Neural cell (in vitro differentiated cells): Measurements from ENCODE around the gene HOMER2. TPM values are rescaled to one million over a fixed set of nuclear protein-coding genes. Genes with fewer than 3 reads are reported as not detected.

Experiments used
- H2AFZ ChIP-seq: fragments of 200-600, 300-800 bp; sonication (generic), shearing (Covaris generic); 2 replicates; pipeline ENCODE4 v1.6.0; 2014; ENCODE audit warnings: low read depth, mild to moderate bottlenecking, antibody characterized with exemption, low read length, moderate library complexity
- H3F3A ChIP-seq: fragments of 200-600 bp; shearing (Covaris generic); 2 replicates; pipeline ENCODE4 v1.6.1; 2016; ENCODE audit warnings: mild to moderate bottlenecking, moderate library complexity, mixed read lengths, antibody characterized with exemption, low read length; ENCODE audit not compliant: insufficient read depth, poor library complexity, severe bottlenecking
- H3K27ac ChIP-seq: fragments of 200-600, 300-800 bp; sonication (generic), shearing (Covaris generic); 2 replicates; pipeline ENCODE4 v1.5.1; 2014; ENCODE audit warnings: mild to moderate bottlenecking, low read length, moderate library complexity
- H3K27me3 ChIP-seq: fragments of 300-800, 200-600 bp; sonication (generic), shearing (Covaris generic); 2 replicates; pipeline ENCODE4 v1.6.0; 2014; ENCODE audit warnings: mild to moderate bottlenecking, low read depth, low read length, moderate library complexity; ENCODE audit not compliant: insufficient read depth
- H3K36me3 ChIP-seq: fragments of 300-800, 200-600 bp; sonication (generic), shearing (Covaris generic); 2 replicates; pipeline ENCODE4 v1.5.1; 2014; ENCODE audit warnings: mild to moderate bottlenecking, antibody characterized with exemption, low read length, moderate library complexity; ENCODE audit not compliant: insufficient read depth
- H3K4me2 ChIP-seq: fragments of 300-800, 200-600 bp; sonication (generic), shearing (Covaris generic); 2 replicates; pipeline ENCODE4 v1.6.0; 2014; ENCODE audit warnings: mild to moderate bottlenecking, low read length
- H3K4me3 ChIP-seq: fragments of 300-800, 200-600 bp; sonication (generic), shearing (Covaris generic); 2 replicates; pipeline ENCODE4 v1.5.1; 2014; ENCODE audit warnings: mild to moderate bottlenecking, low read length, moderate library complexity
- H3K79me2 ChIP-seq: fragments of 200-600 bp; shearing (Covaris generic); replicated peaks from 2 replicates; pipeline ENCODE4 v1.6.0; 2014; ENCODE audit warnings: mild to moderate bottlenecking, low read length, moderate library complexity; ENCODE audit not compliant: insufficient read depth
- H3K9ac ChIP-seq: fragments of 300-800, 200-600 bp; sonication (generic), shearing (Covaris generic); 2 replicates; pipeline ENCODE4 v1.6.1; 2016; ENCODE audit warnings: mild to moderate bottlenecking, low read length, mixed read lengths
- H3K9me2 ChIP-seq: fragments of 200-600 bp; shearing (Covaris generic); 2 replicates; pipeline ENCODE4 v1.6.1; 2016; ENCODE audit warnings: mild to moderate bottlenecking, low read length, mixed read lengths; ENCODE audit not compliant: insufficient read depth
- H3K9me3 ChIP-seq: fragments of 200-600, 300-800 bp; sonication (generic), shearing (Covaris generic); 2 replicates; pipeline ENCODE4 v1.6.1; 2016; ENCODE audit warnings: mild to moderate bottlenecking, mixed run types, low read length, moderate library complexity, mixed read lengths
- H4K20me1 ChIP-seq: fragments of 200-600 bp; shearing (Covaris generic); 2 replicates; pipeline ENCODE4 v1.6.1; 2016; ENCODE audit warnings: mild to moderate bottlenecking, mixed run types; ENCODE audit not compliant: insufficient read depth
- EP300 ChIP-seq: fragments of 450-650 bp; conservative IDR thresholded peaks from 2 replicates; pipeline ENCODE4 v1.6.1; 2014; ENCODE audit warnings: antibody characterized with exemption, mild to moderate bottlenecking, moderate library complexity; ENCODE audit not compliant: poor library complexity, severe bottlenecking
- EZH2 ChIP-seq: fragments of 200-600, 300-800 bp; shearing (Covaris generic), sonication (generic); IDR thresholded peaks from 2 replicates; pipeline ENCODE4 v1.6.1; 2014; ENCODE audit warnings: antibody characterized with exemption, low read length, borderline replicate concordance, mild to moderate bottlenecking; ENCODE audit not compliant: insufficient read depth, poor library complexity, severe bottlenecking
- MXI1 ChIP-seq: fragments of 450-650 bp; conservative IDR thresholded peaks from 2 replicates; pipeline ENCODE4 v1.6.1; 2014; ENCODE audit warnings: antibody characterized with exemption, mild to moderate bottlenecking; ENCODE audit not compliant: poor library complexity, severe bottlenecking
- POLR2AphosphoS5 ChIP-seq: IDR thresholded peaks from 2 replicates; pipeline ENCODE4 v1.6.1; 2012
- RAD21 ChIP-seq: fragments of 450-650 bp; conservative IDR thresholded peaks from 2 replicates; pipeline ENCODE4 v1.6.1; 2014; ENCODE audit warnings: antibody characterized with exemption, mild to moderate bottlenecking, moderate library complexity
- SMC3 ChIP-seq: fragments of 450-650 bp; conservative IDR thresholded peaks from 2 replicates; pipeline ENCODE4 v1.6.1; 2014; ENCODE audit warnings: antibody characterized with exemption, mild to moderate bottlenecking, moderate library complexity; ENCODE audit not compliant: poor library complexity
- TAF1 ChIP-seq: IDR thresholded peaks from 2 replicates; pipeline ENCODE4 v1.6.1; 2012; ENCODE audit warnings: low read depth
- polyA plus RNA-seq: library from polyadenylated mRNA; depleted of rRNA; stranded (reverse); fragments of >200 nt; gene quantifications from 2 replicates; pipeline ENCODE4 v1.2.3, GENCODE V29; 2014
- TF ChIP-seq, protein P1 (sequence below): IDR thresholded peaks from 2 replicates; pipeline ENCODE4 v1.6.1; 2012; ENCODE audit warnings: borderline replicate concordance
- TF ChIP-seq, protein P2 (sequence below): fragments of 450-650 bp; IDR thresholded peaks from 2 replicates; pipeline ENCODE4 v1.5.1; 2014; ENCODE audit warnings: antibody characterized with exemption, mild to moderate bottlenecking, moderate library complexity; ENCODE audit not compliant: poor library complexity, severe bottlenecking

HOMER2 gene
- polyA plus RNA-seq, 1 donor from 2014 or later: 21.7 TPM

DNA sequence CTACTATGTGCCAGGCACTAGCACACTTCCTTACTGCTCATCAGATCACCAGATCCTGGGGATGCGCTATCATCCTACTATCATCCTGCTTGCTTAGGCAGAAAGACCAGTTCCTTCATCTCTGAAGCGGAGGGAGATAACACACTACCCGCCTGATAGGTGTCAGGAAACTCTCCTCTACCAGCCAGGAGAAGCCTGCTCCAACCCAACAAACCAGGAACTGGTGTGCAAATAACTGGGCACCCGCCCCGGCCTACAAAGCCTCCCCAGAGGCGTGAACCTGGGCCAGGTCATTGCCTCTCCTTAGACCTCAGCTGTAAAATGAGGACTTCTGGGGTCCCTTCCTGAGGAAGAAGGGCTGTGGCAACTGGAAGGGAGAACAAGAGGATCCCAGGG is 61.5 kb downstream of the HOMER2 start:
- no peaks in the 10 kb centered on the region for H4K20me1 ChIP-seq
- no peaks in the 10 kb centered on the region for H3K9me3 ChIP-seq
- no peak overlapping the region for H3K4me3 ChIP-seq
- H3K36me3 ChIP-seq: no peaks in the 10 kb centered on the region
- H3K9me2 ChIP-seq: no peaks in the 10 kb centered on the region
- H3K27me3 ChIP-seq: no peaks in the 10 kb centered on the region
- H3F3A ChIP-seq: no peaks in the 10 kb centered on the region
- H3K9ac ChIP-seq: no peak overlapping the region
- H3K79me2 ChIP-seq: no peaks in the 10 kb centered on the region
- H3K27ac ChIP-seq: no peak overlapping the region
- H2AFZ ChIP-seq: no peak overlapping the region
- no peak overlapping the region for H3K4me2 ChIP-seq
- TF ChIP-seq SMC3 (no peak), POLR2AphosphoS5 (no peak), EP300 (no peak)
- TF ChIP-seq, protein P1, sequence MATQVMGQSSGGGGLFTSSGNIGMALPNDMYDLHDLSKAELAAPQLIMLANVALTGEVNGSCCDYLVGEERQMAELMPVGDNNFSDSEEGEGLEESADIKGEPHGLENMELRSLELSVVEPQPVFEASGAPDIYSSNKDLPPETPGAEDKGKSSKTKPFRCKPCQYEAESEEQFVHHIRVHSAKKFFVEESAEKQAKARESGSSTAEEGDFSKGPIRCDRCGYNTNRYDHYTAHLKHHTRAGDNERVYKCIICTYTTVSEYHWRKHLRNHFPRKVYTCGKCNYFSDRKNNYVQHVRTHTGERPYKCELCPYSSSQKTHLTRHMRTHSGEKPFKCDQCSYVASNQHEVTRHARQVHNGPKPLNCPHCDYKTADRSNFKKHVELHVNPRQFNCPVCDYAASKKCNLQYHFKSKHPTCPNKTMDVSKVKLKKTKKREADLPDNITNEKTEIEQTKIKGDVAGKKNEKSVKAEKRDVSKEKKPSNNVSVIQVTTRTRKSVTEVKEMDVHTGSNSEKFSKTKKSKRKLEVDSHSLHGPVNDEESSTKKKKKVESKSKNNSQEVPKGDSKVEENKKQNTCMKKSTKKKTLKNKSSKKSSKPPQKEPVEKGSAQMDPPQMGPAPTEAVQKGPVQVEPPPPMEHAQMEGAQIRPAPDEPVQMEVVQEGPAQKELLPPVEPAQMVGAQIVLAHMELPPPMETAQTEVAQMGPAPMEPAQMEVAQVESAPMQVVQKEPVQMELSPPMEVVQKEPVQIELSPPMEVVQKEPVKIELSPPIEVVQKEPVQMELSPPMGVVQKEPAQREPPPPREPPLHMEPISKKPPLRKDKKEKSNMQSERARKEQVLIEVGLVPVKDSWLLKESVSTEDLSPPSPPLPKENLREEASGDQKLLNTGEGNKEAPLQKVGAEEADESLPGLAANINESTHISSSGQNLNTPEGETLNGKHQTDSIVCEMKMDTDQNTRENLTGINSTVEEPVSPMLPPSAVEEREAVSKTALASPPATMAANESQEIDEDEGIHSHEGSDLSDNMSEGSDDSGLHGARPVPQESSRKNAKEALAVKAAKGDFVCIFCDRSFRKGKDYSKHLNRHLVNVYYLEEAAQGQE: no peak

DNA sequence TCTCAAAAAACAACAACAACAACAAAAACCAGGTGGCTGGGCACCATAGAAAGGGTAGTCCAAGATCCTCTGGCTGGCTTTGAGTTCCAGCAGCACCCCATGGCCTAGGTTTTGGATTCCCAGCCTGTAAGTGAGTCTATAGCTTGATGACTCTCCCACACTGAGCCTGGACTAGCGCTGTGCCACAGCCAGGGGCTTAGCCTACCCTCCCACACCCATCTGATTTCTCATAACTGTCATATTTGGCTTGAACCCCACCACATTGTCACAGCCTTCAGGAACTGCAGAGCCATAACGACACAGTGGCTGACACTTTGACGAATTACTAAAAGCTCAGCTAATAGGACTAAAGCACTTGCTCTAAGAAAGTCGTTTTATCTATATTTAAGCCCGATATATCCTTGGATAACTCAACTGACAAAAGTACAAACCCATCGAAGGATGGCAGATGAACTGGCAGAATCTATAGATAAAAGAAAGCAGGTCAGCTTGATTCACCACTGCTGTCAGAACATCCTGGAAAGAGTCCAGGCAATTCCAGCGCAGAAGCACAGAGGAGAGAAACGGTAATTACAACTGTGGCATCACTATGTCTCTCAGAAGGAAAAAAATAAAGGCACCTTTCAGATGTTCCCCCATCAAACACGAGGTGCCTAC is 62.1 kb downstream of the HOMER2 start:
- Histone ChIP-seq H3K79me2 (no peaks in the 10 kb centered on the region), H3K9me3 (no peaks in the 10 kb centered on the region), H4K20me1 (no peaks in the 10 kb centered on the region), H2AFZ (no peak overlapping the region), H3K9me2 (no peaks in the 10 kb centered on the region), H3K36me3 (no peaks in the 10 kb centered on the region), H3K4me3 (no peak overlapping the region), H3F3A (no peaks in the 10 kb centered on the region), H3K4me2 (no peak overlapping the region), H3K27ac (no peak overlapping the region), H3K9ac (no peak overlapping the region), H3K27me3 (no peaks in the 10 kb centered on the region)
- TF ChIP-seq RAD21: no peak
- TF ChIP-seq TAF1: no peak
- TF ChIP-seq MXI1: no peak

DNA sequence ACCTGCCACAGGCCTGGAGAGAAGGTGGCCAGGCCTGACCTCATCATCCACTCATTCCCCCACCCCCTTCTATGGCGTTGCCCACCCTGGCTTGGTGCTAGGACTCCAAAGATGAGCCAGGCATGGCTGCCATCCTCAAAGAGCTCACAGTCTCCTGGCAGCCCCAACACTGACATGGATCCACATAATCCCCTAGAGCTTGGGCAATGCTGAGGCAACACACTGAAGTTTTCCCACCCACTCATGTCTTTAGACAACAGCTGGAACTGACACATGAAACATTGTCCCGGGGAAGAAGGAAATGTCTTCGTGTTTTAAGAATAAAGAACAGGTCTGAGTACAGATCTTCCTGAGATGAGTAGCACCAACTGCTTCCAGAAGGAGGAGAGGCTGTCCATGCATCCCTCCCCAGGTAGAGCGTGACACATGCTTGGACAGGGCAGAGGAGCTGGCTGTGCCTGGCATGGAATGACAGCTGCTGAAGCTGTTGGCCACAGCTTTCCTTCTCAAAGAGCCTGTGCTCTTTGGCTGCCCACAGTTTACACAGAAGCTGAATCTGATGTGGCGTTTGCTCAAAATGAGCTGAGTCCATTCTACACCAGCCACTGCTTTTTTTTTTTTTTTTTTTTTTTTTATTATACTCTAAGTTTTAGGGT is 70.1 kb downstream of the HOMER2 start:
- no peak overlapping the region for H3K4me2 ChIP-seq
- TF ChIP-seq RAD21: no peak
- no peak for TF ChIP-seq POLR2AphosphoS5
- TF ChIP-seq MXI1: no peak
- no peak for TF ChIP-seq EP300
- TF ChIP-seq TAF1: no peak
- TF ChIP-seq EZH2: no peak
- TF ChIP-seq, protein P2, sequence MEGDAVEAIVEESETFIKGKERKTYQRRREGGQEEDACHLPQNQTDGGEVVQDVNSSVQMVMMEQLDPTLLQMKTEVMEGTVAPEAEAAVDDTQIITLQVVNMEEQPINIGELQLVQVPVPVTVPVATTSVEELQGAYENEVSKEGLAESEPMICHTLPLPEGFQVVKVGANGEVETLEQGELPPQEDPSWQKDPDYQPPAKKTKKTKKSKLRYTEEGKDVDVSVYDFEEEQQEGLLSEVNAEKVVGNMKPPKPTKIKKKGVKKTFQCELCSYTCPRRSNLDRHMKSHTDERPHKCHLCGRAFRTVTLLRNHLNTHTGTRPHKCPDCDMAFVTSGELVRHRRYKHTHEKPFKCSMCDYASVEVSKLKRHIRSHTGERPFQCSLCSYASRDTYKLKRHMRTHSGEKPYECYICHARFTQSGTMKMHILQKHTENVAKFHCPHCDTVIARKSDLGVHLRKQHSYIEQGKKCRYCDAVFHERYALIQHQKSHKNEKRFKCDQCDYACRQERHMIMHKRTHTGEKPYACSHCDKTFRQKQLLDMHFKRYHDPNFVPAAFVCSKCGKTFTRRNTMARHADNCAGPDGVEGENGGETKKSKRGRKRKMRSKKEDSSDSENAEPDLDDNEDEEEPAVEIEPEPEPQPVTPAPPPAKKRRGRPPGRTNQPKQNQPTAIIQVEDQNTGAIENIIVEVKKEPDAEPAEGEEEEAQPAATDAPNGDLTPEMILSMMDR: no peak
- TF ChIP-seq, protein P1: no peak
- TF ChIP-seq SMC3: no peak
- no peaks in the 10 kb centered on the region for H3K36me3 ChIP-seq
- no peaks in the 10 kb centered on the region for H3K9me2 ChIP-seq
- H3K79me2 ChIP-seq: no peaks in the 10 kb centered on the region
- H3K9ac ChIP-seq: no peak overlapping the region
- no peaks in the 10 kb centered on the region for H3F3A ChIP-seq
- H3K4me3 ChIP-seq: no peak overlapping the region
- H3K27me3 ChIP-seq: no peaks in the 10 kb centered on the region
- H3K27ac ChIP-seq: no peak overlapping the region
- H3K9me3 ChIP-seq: no peaks in the 10 kb centered on the region
- no peaks in the 10 kb centered on the region for H4K20me1 ChIP-seq
- H2AFZ ChIP-seq: no peak overlapping the region
